Measurements from ENCODE around the gene EPHB2.

- no peak for TF ChIP-seq POLR2A (IDR thresholded peaks at IDR 0.05; ENCODE audit: extremely low read depth, insufficient read length)
- TF ChIP-seq CTCF (IDR thresholded peaks at IDR 0.05; ENCODE audit: low read depth, low read length), result no peak
- no peak for TF ChIP-seq MYC (IDR thresholded peaks at IDR 0.05; ENCODE audit: low read depth, low read length)
Measured at GRCh38 chr1:22875241-22875640, 164.6 kb downstream of the EPHB2 start.
